HL-60 (cell line): ENCODE data around the gene SLAIN2.

ENCODE experiments used
- DNase-seq, 2 experiments: peaks; one replicate each; pipeline ENCODE4 v3.0.0-alpha.2; 2010 to 2020; ENCODE audit warnings: low read depth in 1 of 2, low spot score in 1 of 2
- H3K27ac ChIP-seq: fragments of 250-450 bp; sonication (Bioruptor Pico); replicated peaks from 2 replicates; pipeline ENCODE4 v1.5.1; 2020; ENCODE audit warnings: mild to moderate bottlenecking, moderate library complexity
- H3K27me3 ChIP-seq: fragments of 250-450 bp; sonication (Bioruptor Pico); 2 replicates; pipeline ENCODE4 v1.5.1; 2021; ENCODE audit warnings: mild to moderate bottlenecking, moderate library complexity; ENCODE audit not compliant: insufficient read depth, poor library complexity, severe bottlenecking
- H3K4me3 ChIP-seq: replicated peaks from 2 replicates; pipeline ENCODE4 v1.5.1; 2011; ENCODE audit warnings: mild to moderate bottlenecking, control low read depth, low read length; ENCODE audit not compliant: insufficient read depth
- GABPA ChIP-seq: IDR thresholded peaks from 2 replicates; pipeline ENCODE4 v1.6.1; 2012; ENCODE audit warnings: low read depth
- POLR2AphosphoS5 ChIP-seq: IDR thresholded peaks from 2 replicates; pipeline ENCODE4 v1.6.1; 2012; ENCODE audit warnings: low read depth
- SPI1 ChIP-seq: IDR thresholded peaks from 2 replicates; pipeline ENCODE4 v1.6.1; 2012; ENCODE audit warnings: low read depth, mild to moderate bottlenecking, borderline replicate concordance
- TF ChIP-seq, protein P1 (sequence below): IDR thresholded peaks from 2 replicates; pipeline ENCODE4 v1.6.1; 2012; ENCODE audit warnings: low read depth; ENCODE audit not compliant: insufficient replicate concordance
- TF ChIP-seq, protein P2 (sequence below): IDR thresholded peaks from one replicate; pipeline ENCODE4 v1.5.1; 2011; ENCODE audit warnings: low read length, control low read depth, inconsistent platforms; ENCODE audit not compliant: insufficient read depth

SLAIN2 gene

GRCh38 chr4:48400416-48400815 is 59.1 kb downstream of the SLAIN2 start:
- no peak overlapping the region for H3K27ac ChIP-seq
- TF ChIP-seq, protein P1, sequence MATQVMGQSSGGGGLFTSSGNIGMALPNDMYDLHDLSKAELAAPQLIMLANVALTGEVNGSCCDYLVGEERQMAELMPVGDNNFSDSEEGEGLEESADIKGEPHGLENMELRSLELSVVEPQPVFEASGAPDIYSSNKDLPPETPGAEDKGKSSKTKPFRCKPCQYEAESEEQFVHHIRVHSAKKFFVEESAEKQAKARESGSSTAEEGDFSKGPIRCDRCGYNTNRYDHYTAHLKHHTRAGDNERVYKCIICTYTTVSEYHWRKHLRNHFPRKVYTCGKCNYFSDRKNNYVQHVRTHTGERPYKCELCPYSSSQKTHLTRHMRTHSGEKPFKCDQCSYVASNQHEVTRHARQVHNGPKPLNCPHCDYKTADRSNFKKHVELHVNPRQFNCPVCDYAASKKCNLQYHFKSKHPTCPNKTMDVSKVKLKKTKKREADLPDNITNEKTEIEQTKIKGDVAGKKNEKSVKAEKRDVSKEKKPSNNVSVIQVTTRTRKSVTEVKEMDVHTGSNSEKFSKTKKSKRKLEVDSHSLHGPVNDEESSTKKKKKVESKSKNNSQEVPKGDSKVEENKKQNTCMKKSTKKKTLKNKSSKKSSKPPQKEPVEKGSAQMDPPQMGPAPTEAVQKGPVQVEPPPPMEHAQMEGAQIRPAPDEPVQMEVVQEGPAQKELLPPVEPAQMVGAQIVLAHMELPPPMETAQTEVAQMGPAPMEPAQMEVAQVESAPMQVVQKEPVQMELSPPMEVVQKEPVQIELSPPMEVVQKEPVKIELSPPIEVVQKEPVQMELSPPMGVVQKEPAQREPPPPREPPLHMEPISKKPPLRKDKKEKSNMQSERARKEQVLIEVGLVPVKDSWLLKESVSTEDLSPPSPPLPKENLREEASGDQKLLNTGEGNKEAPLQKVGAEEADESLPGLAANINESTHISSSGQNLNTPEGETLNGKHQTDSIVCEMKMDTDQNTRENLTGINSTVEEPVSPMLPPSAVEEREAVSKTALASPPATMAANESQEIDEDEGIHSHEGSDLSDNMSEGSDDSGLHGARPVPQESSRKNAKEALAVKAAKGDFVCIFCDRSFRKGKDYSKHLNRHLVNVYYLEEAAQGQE: no peak
- TF ChIP-seq GABPA (no peak), SPI1 (no peak), POLR2AphosphoS5 (no peak)
- TF ChIP-seq, protein P2, sequence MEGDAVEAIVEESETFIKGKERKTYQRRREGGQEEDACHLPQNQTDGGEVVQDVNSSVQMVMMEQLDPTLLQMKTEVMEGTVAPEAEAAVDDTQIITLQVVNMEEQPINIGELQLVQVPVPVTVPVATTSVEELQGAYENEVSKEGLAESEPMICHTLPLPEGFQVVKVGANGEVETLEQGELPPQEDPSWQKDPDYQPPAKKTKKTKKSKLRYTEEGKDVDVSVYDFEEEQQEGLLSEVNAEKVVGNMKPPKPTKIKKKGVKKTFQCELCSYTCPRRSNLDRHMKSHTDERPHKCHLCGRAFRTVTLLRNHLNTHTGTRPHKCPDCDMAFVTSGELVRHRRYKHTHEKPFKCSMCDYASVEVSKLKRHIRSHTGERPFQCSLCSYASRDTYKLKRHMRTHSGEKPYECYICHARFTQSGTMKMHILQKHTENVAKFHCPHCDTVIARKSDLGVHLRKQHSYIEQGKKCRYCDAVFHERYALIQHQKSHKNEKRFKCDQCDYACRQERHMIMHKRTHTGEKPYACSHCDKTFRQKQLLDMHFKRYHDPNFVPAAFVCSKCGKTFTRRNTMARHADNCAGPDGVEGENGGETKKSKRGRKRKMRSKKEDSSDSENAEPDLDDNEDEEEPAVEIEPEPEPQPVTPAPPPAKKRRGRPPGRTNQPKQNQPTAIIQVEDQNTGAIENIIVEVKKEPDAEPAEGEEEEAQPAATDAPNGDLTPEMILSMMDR: no peak
- DNase-seq: no peak
- no peaks in the 10 kb centered on the region for H3K27me3 ChIP-seq
- no peak overlapping the region for H3K4me3 ChIP-seq

DNA sequence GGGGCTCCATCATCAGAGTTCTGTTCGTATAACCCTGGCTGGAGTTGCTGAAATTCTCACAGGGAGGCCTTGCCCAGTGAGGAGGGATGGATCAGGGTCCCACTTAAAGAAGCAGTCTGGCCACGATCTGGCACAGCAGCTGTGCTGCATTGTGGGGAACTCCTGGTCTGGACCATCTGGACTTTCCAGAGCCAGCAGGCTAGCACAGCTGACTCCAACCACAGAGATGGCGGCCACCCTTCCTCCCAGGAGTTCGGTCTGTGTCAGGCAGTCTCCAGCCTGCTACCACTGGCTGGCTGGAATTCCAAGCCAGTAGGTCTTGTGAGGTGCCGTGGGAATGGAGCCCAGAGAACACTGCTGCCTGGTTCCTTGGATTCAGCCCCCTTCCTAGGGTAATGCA is 62.0 kb downstream of the SLAIN2 start:
- Histone ChIP-seq H3K4me3 (no peak overlapping the region), H3K27ac (no peak overlapping the region), H3K27me3 (no peaks in the 10 kb centered on the region)
- no peak for DNase-seq
- no peak for TF ChIP-seq SPI1
- TF ChIP-seq, protein P1: no peak
- no peak for TF ChIP-seq POLR2AphosphoS5
- TF ChIP-seq, protein P2: no peak
- no peak for TF ChIP-seq GABPA

DNA sequence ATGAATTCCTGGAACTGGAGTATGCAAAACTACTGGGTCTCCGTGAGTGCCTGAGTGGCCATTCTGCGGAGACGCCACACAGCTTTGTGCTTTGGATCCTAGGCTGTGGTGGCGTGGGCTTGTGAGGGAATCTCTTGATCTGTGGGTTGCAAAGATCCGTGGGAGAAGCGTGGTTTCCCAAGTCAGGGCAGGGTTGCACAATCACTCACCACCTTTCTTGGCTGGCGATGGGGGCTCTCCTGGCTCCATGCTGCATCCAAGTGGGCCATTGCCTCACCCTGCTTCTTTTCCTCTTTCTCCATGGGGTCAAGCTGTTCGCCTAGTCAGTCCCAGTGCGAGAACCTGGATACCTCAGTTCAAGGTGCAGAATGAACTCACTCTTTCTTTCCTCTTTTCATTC is 62.5 kb downstream of the SLAIN2 start:
- peak in 1 of 2 experiments; percentile 14 for DNase-seq

GRCh38 chr4:48405924-48406323 is 64.6 kb downstream of the SLAIN2 start:
- Histone ChIP-seq H3K4me3 (no peak overlapping the region), H3K27me3 (no peaks in the 10 kb centered on the region), H3K27ac (no peak overlapping the region)
- TF ChIP-seq GABPA (no peak), POLR2AphosphoS5 (no peak), SPI1 (no peak)
- TF ChIP-seq, protein P2: no peak
- TF ChIP-seq, protein P1: no peak
- no peak for DNase-seq

More for the DNA sequence above, 62.5 kb downstream of the SLAIN2 start:
- Histone ChIP-seq H3K27ac (no peak overlapping the region), H3K4me3 (no peak overlapping the region), H3K27me3 (no peaks in the 10 kb centered on the region)
- TF ChIP-seq POLR2AphosphoS5 (no peak), GABPA (no peak), SPI1 (no peak)
- TF ChIP-seq, protein P2: no peak
